SJSA1 (cell line): Measurements from ENCODE around the gene SCYGR4. TPM values are rescaled to one million over a fixed set of nuclear protein-coding genes. Genes with fewer than 3 reads are reported as not detected.
A peak's percentile ranks its signal among the peaks of the same experiment; 100 is the strongest.
"Not testable (repeated sequence)": the region's sequence is repeated elsewhere in the genome, so short reads cannot be mapped to it uniquely, and the experiment has no call there.

Experiments
- DNase-seq, 2 experiments: peaks; one replicate each; pipeline ENCODE4 v3.0.0-alpha.2; 2015 to 2020; ENCODE audit warnings: low spot score in 2 of 2, low read depth in 1 of 2
- H3K27ac ChIP-seq: fragments of 250-450 bp; sonication (Bioruptor Pico); 2 replicates; pipeline ENCODE4 v1.5.1; 2020; ENCODE audit warnings: mild to moderate bottlenecking, moderate library complexity
- H3K27me3 ChIP-seq: fragments of 250-450 bp; sonication (Bioruptor Pico); replicated peaks from 2 replicates; pipeline ENCODE4 v1.5.1; 2020; ENCODE audit warnings: mild to moderate bottlenecking, moderate library complexity
- H3K36me3 ChIP-seq: fragments of 250-450 bp; sonication (Bioruptor Pico); 2 replicates; pipeline ENCODE4 v1.5.1; 2020; ENCODE audit warnings: mild to moderate bottlenecking
- H3K4me1 ChIP-seq: fragments of 250-450 bp; sonication (Bioruptor Pico); replicated peaks from 2 replicates; pipeline ENCODE4 v1.6.1; 2021; ENCODE audit warnings: mild to moderate bottlenecking
- H3K4me3 ChIP-seq: fragments of 250-450 bp; sonication (Bioruptor Pico); 2 replicates; pipeline ENCODE4 v1.5.1; 2020; ENCODE audit warnings: mild to moderate bottlenecking
- H3K9me3 ChIP-seq: fragments of 250-450 bp; sonication (Bioruptor Pico); replicated peaks from 2 replicates; pipeline ENCODE4 v1.5.1; 2020; ENCODE audit warnings: mild to moderate bottlenecking
- total RNA-seq: library from RNA; depleted of rRNA; stranded (reverse); fragments of >200 nt; shearing (Covaris generic); gene quantifications from 2 replicates; pipeline ENCODE4 v1.2.3, GENCODE V29; 2014

The SCYGR4 gene
- total RNA-seq, 1 experiment from 2014 or later, result not detected

DNA sequence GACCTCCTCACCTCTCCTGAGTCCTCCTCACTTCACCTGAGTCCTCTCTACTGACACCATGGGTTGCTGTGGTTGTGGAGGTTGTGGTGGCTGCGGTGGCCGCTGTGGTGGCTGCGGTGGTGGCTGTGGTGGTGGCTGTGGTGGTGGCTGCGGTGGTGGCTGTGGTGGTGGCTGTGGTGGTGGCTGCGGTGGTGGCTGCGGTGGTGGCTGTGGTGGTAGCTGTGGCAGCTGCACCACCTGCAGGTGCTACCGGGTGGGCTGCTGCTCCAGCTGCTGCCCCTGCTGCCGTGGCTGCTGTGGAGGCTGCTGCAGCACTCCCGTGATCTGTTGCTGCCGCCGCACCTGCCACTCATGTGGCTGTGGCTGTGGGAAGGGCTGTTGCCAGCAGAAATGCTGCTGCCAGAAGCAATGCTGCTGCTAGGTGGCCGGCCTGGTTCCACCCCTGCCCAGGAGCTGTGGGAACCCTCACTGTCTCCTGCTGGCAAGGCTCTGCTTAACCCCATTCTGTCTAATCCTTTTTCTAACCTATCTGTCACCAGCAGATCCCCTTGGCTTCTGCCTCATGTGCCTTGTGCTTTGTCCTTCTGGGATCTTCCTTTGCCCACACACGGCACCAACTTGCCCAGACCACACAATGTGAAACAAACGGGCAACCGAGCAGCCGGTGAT, 18.3 kb upstream of the SCYGR4 start, which contains the start of gene SCYGR2:
TSS of gene SCYGR2 (plus strand) at position 59 of the 669 bp plus-strand sequence. CDS start at position 59, 0 bp downstream.
- not testable (repeated sequence) for H3K4me3 ChIP-seq, H3K9me3 ChIP-seq, H3K36me3 ChIP-seq, H3K27ac ChIP-seq, H3K4me1 ChIP-seq, DNase-seq, H3K27me3 ChIP-seq

DNA sequence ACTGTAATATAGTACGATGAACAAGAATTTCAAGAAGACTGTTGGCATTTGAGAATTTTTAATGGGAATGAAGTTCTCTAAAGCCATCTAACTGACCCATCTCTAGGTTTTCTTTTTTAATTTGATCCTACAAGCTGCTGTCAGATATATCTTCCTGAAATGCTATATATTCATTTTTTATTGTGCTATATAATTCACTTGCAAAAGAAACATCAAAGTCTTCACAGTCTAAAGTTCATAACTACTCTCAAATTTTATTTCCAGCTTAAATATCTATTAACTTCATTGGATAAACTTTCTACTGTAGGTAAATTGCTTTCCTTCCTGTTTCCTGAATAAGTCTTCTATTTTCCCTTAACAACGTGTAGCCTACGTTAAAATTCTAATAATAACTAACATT, 14.9 kb upstream of the SCYGR4 start:
- DNase-seq, result no peak
- no peaks in the 10 kb centered on the region for H3K4me1 ChIP-seq
- no peaks in the 10 kb centered on the region for H3K36me3 ChIP-seq
- no peak overlapping the region for H3K4me3 ChIP-seq
- H3K27ac ChIP-seq, result no peak overlapping the region
- no peaks in the 10 kb centered on the region; the same call in none of the 2 replicates for H3K27me3 ChIP-seq
- H3K9me3 ChIP-seq, result no peaks in the 10 kb centered on the region

DNA sequence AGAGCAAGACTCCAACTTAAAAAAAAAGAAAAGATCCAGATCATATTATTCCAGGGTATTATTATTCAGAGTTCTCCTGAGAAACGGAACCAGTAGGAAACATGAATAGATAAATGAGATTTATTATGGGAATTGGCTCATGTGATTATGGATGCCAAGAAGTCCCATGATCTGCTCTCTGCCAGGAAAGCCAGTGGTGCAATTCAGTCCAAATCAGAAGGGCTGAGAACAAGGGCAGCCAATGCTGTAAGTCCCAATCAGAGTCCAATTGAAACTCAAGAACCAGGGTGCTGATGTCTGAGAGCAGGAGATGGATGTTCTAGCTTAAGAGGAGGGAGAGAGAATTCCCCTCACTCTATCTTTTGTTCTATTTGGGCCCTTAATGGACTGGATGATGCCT, 10.8 kb upstream of the SCYGR4 start:
- DNase-seq, result no peak
- H3K27ac ChIP-seq, result no peak overlapping the region

DNA sequence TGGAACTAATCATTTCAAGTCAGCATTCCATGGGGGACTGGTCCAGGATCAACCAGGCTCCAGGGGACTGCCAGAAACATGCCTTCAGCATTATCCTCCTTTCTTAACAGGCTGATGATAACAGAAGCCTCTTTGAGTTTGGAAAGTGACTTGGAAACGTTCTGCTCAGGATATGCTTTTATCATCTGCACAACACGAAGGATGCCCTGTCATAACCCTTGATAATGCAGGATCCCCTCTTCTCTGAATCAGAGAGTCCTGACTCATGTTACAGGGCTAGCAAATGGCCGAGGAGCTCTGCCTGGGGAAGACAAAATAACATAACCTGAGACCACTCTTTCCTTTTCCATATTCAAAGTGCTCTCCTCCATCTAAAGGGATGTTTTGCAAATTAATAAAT, 9.4 kb upstream of the SCYGR4 start:
- no peak overlapping the region for H3K27ac ChIP-seq
- no peak overlapping the region for H3K4me3 ChIP-seq
- H3K27me3 ChIP-seq, result no peaks in the 10 kb centered on the region
- no peaks in the 10 kb centered on the region for H3K4me1 ChIP-seq
- no peaks in the 10 kb centered on the region for H3K9me3 ChIP-seq
- no peaks in the 10 kb centered on the region for H3K36me3 ChIP-seq
- no peak for DNase-seq

More for the DNA sequence above, 10.8 kb upstream of the SCYGR4 start:
- Histone ChIP-seq H3K9me3 (no peaks in the 10 kb centered on the region), H3K4me1 (no peaks in the 10 kb centered on the region), H3K27me3 (no peaks in the 10 kb centered on the region; the same call in 1 of the 2 replicates), H3K36me3 (no peaks in the 10 kb centered on the region), H3K4me3 (no peak overlapping the region)

- no peak overlapping the region for H3K4me3 ChIP-seq
- no peak overlapping the region for H3K27ac ChIP-seq
- H3K9me3 ChIP-seq, result no peaks in the 10 kb centered on the region
- H3K27me3 ChIP-seq, result no peaks in the 10 kb centered on the region
- no peaks in the 10 kb centered on the region for H3K36me3 ChIP-seq
- H3K4me1 ChIP-seq, result no peaks in the 10 kb centered on the region
- no peak for DNase-seq
Observed at GRCh38 chr2:227608561-227609338, 8.5 kb upstream of the SCYGR4 start.

GRCh38 chr2:227610123-227610522, 7.2 kb upstream of the SCYGR4 start:
- H3K27ac ChIP-seq, result no peak overlapping the region
- H3K4me3 ChIP-seq, result no peak overlapping the region
- H3K36me3 ChIP-seq, result no peaks in the 10 kb centered on the region
- no peak for DNase-seq
- no peaks in the 10 kb centered on the region for H3K9me3 ChIP-seq
- H3K4me1 ChIP-seq, result no peaks in the 10 kb centered on the region
- H3K27me3 ChIP-seq, result no peaks in the 10 kb centered on the region

- Histone ChIP-seq H3K36me3 (no peaks in the 10 kb centered on the region), H3K9me3 (no peaks in the 10 kb centered on the region), H3K27ac (no peak overlapping the region), H3K27me3 (no peaks in the 10 kb centered on the region), H3K4me3 (no peak overlapping the region), H3K4me1 (no peaks in the 10 kb centered on the region)
- no peak for DNase-seq
Observed at GRCh38 chr2:227612546-227613271, 4.6 kb upstream of the SCYGR4 start.

DNA sequence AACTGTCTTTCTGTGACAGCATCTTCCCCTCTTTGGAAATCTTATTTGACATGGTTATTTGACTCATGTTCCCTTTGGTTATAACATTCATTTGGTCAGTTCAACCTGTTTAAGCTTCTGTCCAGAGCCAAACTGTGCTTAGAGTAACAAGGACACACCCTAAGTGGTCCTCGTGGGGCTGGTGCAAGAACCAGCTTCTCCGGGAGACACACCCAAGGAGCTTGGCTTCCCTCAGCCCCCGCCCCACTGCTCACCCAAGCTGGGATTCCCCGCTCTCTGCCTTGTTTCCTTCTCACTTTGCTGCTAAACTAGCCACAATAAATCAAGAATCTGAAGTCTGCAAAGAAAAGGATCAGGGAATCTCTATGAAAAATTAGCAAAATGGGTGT, 4.0 kb upstream of the SCYGR4 start:
- Histone ChIP-seq H3K4me3 (no peak overlapping the region), H3K4me1 (no peaks in the 10 kb centered on the region), H3K27me3 (no peaks in the 10 kb centered on the region), H3K9me3 (no peaks in the 10 kb centered on the region), H3K27ac (no peak overlapping the region), H3K36me3 (no peaks in the 10 kb centered on the region)
- no peak for DNase-seq

DNA sequence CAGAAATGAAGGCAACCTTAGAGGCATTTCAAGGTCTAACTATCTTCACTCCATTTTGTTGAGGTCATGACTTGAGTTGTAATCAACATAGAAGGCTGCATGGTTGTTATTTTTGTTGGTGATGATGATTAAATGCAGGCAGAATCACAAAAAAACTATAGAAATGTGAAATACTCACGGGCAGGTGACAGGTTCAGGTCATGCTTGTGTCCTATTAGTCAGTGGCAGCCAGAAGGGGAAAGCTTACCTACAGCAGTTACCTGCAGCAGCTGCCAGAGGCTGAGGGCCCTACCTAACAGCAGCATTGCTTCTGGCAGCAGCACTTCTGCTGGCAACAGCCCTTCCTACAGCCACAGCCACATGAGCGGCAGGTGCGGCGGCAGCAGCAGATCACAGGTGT, 3.1 kb upstream of the SCYGR4 start:
- Histone ChIP-seq H3K36me3 (no peaks in the 10 kb centered on the region), H3K9me3 (no peaks in the 10 kb centered on the region), H3K27ac (no peak overlapping the region), H3K27me3 (no peaks in the 10 kb centered on the region), H3K4me3 (no peak overlapping the region), H3K4me1 (no peaks in the 10 kb centered on the region)
- DNase-seq, result no peak

DNA sequence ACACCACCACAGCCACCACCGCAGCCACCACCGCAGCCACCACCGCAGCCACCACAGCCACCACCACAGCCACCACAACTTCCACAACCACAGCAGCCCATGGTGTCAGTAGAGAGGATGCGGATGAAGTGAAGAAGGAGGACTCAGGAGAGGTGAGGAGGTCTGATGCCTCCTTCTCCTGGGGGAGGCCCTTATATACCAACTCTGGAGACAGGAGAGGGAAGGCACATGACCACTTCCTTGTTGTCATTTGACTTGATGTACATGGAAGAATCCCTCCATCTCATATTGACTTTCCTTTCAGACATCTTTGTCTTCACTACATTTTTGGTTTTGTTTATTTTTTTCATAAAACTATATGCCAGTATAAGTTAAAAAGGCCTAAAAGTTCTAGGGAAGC, 2.6 kb upstream of the SCYGR4 start, which contains the start of gene SCYGR3:
TSS of gene SCYGR3 (minus strand) at position 101 of the 400 bp plus-strand sequence. CDS start at position 101, 0 bp downstream.
- H3K27ac ChIP-seq, result no peak within 1 kb of the TSS
- no peak for DNase-seq
- H3K36me3 ChIP-seq, result no peaks in the 10 kb centered on the region
- no peaks in the 10 kb centered on the region for H3K4me1 ChIP-seq
- no peak within 1 kb of the TSS for H3K4me3 ChIP-seq
- no peaks in the 10 kb centered on the region for H3K27me3 ChIP-seq
- H3K9me3 ChIP-seq, result no peaks in the 10 kb centered on the region

DNA sequence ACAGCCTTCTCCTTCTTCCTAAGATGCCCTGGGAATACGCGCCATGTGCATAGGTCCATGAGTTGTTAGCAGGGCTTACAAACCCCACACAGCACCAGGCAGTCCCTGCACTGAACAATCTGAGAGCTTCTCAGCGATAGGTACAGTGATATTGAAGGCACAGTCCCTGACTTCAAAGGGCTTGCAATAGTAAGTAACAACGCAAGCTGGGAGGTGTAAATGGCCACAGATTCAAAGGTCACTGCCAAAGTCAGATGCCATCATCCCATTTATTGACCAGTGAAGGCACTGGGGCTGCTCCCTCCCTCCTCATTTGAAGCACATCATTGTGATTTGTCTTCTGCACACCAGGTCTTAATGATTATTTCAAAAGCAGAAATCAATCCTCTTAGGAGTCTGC, 2.1 kb upstream of the SCYGR4 start:
- Histone ChIP-seq H3K36me3 (no peaks in the 10 kb centered on the region), H3K4me1 (no peaks in the 10 kb centered on the region), H3K27ac (no peak overlapping the region), H3K4me3 (no peak overlapping the region), H3K9me3 (no peaks in the 10 kb centered on the region), H3K27me3 (no peaks in the 10 kb centered on the region)
- no peak for DNase-seq

GRCh38 chr2:227615906-227616305, 1.4 kb upstream of the SCYGR4 start:
- no peak overlapping the region for H3K27ac ChIP-seq
- H3K27me3 ChIP-seq, result no peaks in the 10 kb centered on the region
- H3K4me3 ChIP-seq, result no peak overlapping the region
- H3K4me1 ChIP-seq, result no peaks in the 10 kb centered on the region
- DNase-seq, result no peak
- no peaks in the 10 kb centered on the region for H3K36me3 ChIP-seq
- H3K9me3 ChIP-seq, result no peaks in the 10 kb centered on the region

DNA sequence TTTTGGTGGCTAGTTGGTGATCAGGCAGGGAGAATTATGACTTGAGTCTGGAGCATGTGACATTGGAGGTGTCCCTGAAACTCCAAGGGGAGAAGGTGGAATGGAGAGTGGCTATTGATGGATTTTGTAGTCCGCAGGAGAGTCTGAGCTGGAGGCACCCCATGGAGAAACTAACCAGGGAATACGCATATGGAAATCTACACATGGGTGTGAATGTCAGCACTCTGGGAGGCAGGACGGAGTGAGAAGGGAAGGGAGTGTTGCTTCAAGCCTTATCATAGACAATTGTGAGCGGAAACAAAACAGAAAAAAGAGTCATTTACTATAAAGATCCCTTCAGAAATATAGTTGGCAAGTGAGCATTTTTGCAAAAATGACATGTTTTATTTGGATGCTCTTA, 667 bp upstream of the SCYGR4 start:
- Histone ChIP-seq H3K27ac (no peak overlapping the region), H3K4me1 (no peaks in the 10 kb centered on the region), H3K36me3 (no peaks in the 10 kb centered on the region), H3K27me3 (no peaks in the 10 kb centered on the region), H3K9me3 (no peaks in the 10 kb centered on the region), H3K4me3 (no peak overlapping the region)
- no peak for DNase-seq

DNA sequence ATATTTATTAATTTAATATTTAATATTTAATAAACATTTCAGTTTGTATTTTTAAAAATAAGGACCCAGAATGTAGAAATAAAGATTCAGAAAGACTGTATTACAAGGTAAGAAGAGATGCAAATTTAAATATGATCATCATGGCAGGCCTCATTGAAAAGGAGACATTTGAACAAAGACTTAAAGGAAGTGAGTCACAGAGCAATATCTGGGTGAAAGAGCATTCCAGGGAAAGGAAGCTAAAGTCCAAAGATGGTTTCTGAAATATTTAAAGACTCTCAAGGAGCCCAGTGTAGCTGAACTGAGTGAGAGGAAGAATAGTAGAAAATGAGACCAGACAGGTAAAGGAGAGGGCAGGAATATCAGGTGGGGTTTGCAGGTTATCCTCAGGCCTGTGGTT, 5.9 kb downstream of the SCYGR4 start:
- H3K27ac ChIP-seq, result peak overlapping the region; percentile 7
- H3K4me3 ChIP-seq, result no peak overlapping the region
- no peaks in the 10 kb centered on the region for H3K27me3 ChIP-seq
- peak in 1 of 2 experiments; percentile 37 for DNase-seq
- peaks cover 8% of the 10 kb centered on the region for H3K4me1 ChIP-seq
- no peaks in the 10 kb centered on the region for H3K9me3 ChIP-seq
- no peaks in the 10 kb centered on the region for H3K36me3 ChIP-seq
